ENCODE results near the gene MANEAL. TPM values are rescaled to one million over a fixed set of nuclear protein-coding genes. Genes with fewer than 3 reads are reported as not detected.

The MANEAL gene
- total RNA-seq, 3 donors from 2014 or later, result 0.64 to 3.7 (median 2.9) TPM

GRCh38 chr1:37811027-37811655 is 17.5 kb downstream of the MANEAL start:
- DNase-seq (ENCODE audit: low spot score in 2 of 2), result peak; percentile 42 to 71
- TF ChIP-seq CTCF (IDR thresholded peaks at IDR 0.05) (peak; percentile 8 to 45 (median 39)), POLR2A (IDR thresholded peaks at IDR 0.05) (no peak), POLR2AphosphoS5 (IDR thresholded peaks at IDR 0.05) (no peak)
- H3K9me3 ChIP-seq, result no peaks in the 10 kb centered on the region
- H3K27ac ChIP-seq, result no peak overlapping the region
- peaks cover 2% of the 10 kb centered on the region for H3K36me3 ChIP-seq
- H3K4me1 ChIP-seq, result peaks cover 4 to 14% of the 10 kb centered on the region in 2 donors
- intact Hi-C loops (cut with DNase I; ENCODE audit: low total_unique reads), result no loop called here
- H3K27me3 ChIP-seq, result no peaks in the 10 kb centered on the region
- no peak overlapping the region for H3K4me3 ChIP-seq

GRCh38 chr1:37813529-37814145 is 20.0 kb downstream of the MANEAL start:
- Histone ChIP-seq H3K4me1 (peaks cover 0 to 6% of the 10 kb centered on the region in 2 donors), H3K9me3 (no peaks in the 10 kb centered on the region), H3K4me3 (no peak overlapping the region), H3K27me3 (no peaks in the 10 kb centered on the region), H3K27ac (no peak overlapping the region), H3K36me3 (peaks cover 2% of the 10 kb centered on the region)
- TF ChIP-seq POLR2A (IDR thresholded peaks at IDR 0.05) (no peak), CTCF (IDR thresholded peaks at IDR 0.05) (no peak), POLR2AphosphoS5 (IDR thresholded peaks at IDR 0.05) (no peak)
- intact Hi-C loops (cut with DNase I; ENCODE audit: low total_unique reads), result no loop called here
- DNase-seq (ENCODE audit: low spot score in 2 of 2), result no peak

- no peaks in the 10 kb centered on the region for H3K27me3 ChIP-seq
- intact Hi-C loops (cut with DNase I; ENCODE audit: low total_unique reads), result no loop called here
- no peak overlapping the region for H3K27ac ChIP-seq
- H3K9me3 ChIP-seq, result no peaks in the 10 kb centered on the region
- peaks cover 2% of the 10 kb centered on the region for H3K36me3 ChIP-seq
- no peak for TF ChIP-seq POLR2AphosphoS5 (IDR thresholded peaks at IDR 0.05)
- TF ChIP-seq POLR2A (IDR thresholded peaks at IDR 0.05), result no peak
- TF ChIP-seq CTCF (IDR thresholded peaks at IDR 0.05), result no peak
- H3K4me1 ChIP-seq, result peaks cover 0 to 1% of the 10 kb centered on the region in 2 donors
- DNase-seq (ENCODE audit: low spot score in 2 of 2), result no peak
- no peak overlapping the region for H3K4me3 ChIP-seq
Measured at GRCh38 chr1:37814252-37814651, 20.6 kb downstream of the MANEAL start.

- Histone ChIP-seq H3K27me3 (no peaks in the 10 kb centered on the region), H3K4me3 (no peak overlapping the region), H3K4me1 (no peaks in the 10 kb centered on the region), H3K27ac (peak overlapping the region in 1 of 2 donors; percentile 15), H3K36me3 (peaks cover 2% of the 10 kb centered on the region), H3K9me3 (no peaks in the 10 kb centered on the region)
- intact Hi-C loops (cut with DNase I; ENCODE audit: low total_unique reads), result loop anchor here (5.0 kb wide), 1 partner anchor 130 kb away; no protein-coding TSS in a partner anchor
- no peak for TF ChIP-seq CTCF (IDR thresholded peaks at IDR 0.05)
- TF ChIP-seq POLR2A (IDR thresholded peaks at IDR 0.05), result no peak
- no peak for TF ChIP-seq POLR2AphosphoS5 (IDR thresholded peaks at IDR 0.05)
- peak in 1 of 2 donors; percentile 75 for DNase-seq (ENCODE audit: low spot score in 2 of 2)
Measured at GRCh38 chr1:37817481-37817880, 23.8 kb downstream of the MANEAL start.

GRCh38 chr1:37821481-37821880 is 27.8 kb downstream of the MANEAL start:
- H3K4me1 ChIP-seq, result no peaks in the 10 kb centered on the region
- H3K27ac ChIP-seq, result no peak overlapping the region
- intact Hi-C loops (cut with DNase I; ENCODE audit: low total_unique reads), result loop anchor here (2.0 kb wide), 1 partner anchor 63 kb away; no protein-coding TSS in a partner anchor
- no peaks in the 10 kb centered on the region for H3K9me3 ChIP-seq
- DNase-seq (ENCODE audit: low spot score in 2 of 2), result no peak
- no peaks in the 10 kb centered on the region for H3K27me3 ChIP-seq
- no peak overlapping the region for H3K4me3 ChIP-seq
- TF ChIP-seq POLR2A (IDR thresholded peaks at IDR 0.05), result no peak
- TF ChIP-seq CTCF (IDR thresholded peaks at IDR 0.05), result no peak
- no peak for TF ChIP-seq POLR2AphosphoS5 (IDR thresholded peaks at IDR 0.05)
- H3K36me3 ChIP-seq, result no peaks in the 10 kb centered on the region

Data from breast epithelium (tissue), 4 donors.